Activated CD8-positive, alpha-beta memory T cell treated with anti-CD3 and anti-CD28 coated beads for 36 hours (primary cell): Measurements from ENCODE around the gene TET2. TPM values are rescaled to one million over a fixed set of nuclear protein-coding genes. Genes with fewer than 3 reads are reported as not detected.

ENCODE experiments used
- CTCF ChIA-PET: fragments of 350-600 bp; sonication (Branson Sonifier 250); formaldehyde crosslinking; loops from one replicate; lab custom pipeline; 2021; ENCODE audit warnings: antibody characterized with exemption; lab: Charles Lee
- POLR2A ChIA-PET: fragments of 350-600 bp; sonication (Branson Sonifier 250); formaldehyde crosslinking; loops from one replicate; lab custom pipeline; 2021; ENCODE audit warnings: antibody characterized with exemption; lab: Charles Lee
- total RNA-seq, 2 experiments: library from RNA; stranded (reverse); gene quantifications; one replicate each; pipeline ENCODE4 v1.2.3, GENCODE V29; 2021

TET2 gene
- total RNA-seq, 2 experiments from 2014 or later: 30.8 to 31.0 TPM

- ChIA-PET POLR2A (interaction anchor here (0.6 to 1.6 kb wide), 4 partner anchors 20 to 167 kb away, joined by 3 to 5 read pairs (median 3); partner anchors contain the start of gene PPA2), CTCF (interaction anchor here (1.4 to 2.3 kb wide), 2 partner anchors 10 to 167 kb away, joined by 4 to 9 read pairs; partner anchors contain the start of gene PPA2)
Measured at GRCh38 chr4:105306820-105307219, 160.1 kb downstream of the TET2 start.

- POLR2A ChIA-PET: no interaction called here
- CTCF ChIA-PET: no interaction called here
Measured at GRCh38 chr4:105318486-105318885, 171.8 kb downstream of the TET2 start.

GRCh38 chr4:105327222-105327621 is 180.5 kb downstream of the TET2 start:
- CTCF ChIA-PET: no interaction called here
- POLR2A ChIA-PET: interaction anchor here (1.2 kb wide), 1 partner anchor 21 kb away, joined by 3 read pairs; no protein-coding TSS in a partner anchor

GRCh38 chr4:105327956-105328355 is 181.3 kb downstream of the TET2 start:
- POLR2A ChIA-PET: no interaction called here
- CTCF ChIA-PET: no interaction called here

GRCh38 chr4:105329081-105329480 is 182.4 kb downstream of the TET2 start:
- CTCF ChIA-PET: no interaction called here

More at GRCh38 chr4:105329081-105329480, 182.4 kb downstream of the TET2 start:
- POLR2A ChIA-PET: no interaction called here
